ENCODE results near the gene CLMN.

Gene CLMN

GRCh38 chr14:95258156-95258555 lies 61.6 kb downstream of the CLMN start:
- DNase-seq = no peak

- DNase-seq = no peak
These were observed 62.2 kb downstream of the CLMN start for GRCh38 chr14:95257521-95257920.

- no peak for DNase-seq
These were observed 63.0 kb downstream of the CLMN start for GRCh38 chr14:95256776-95257060.

GRCh38 chr14:95256002-95256775 lies 63.5 kb downstream of the CLMN start:
- DNase-seq = no peak

- peak in 1 of 2 donors; percentile 18 for DNase-seq
These were observed 64.2 kb downstream of the CLMN start for GRCh38 chr14:95255487-95255886.

GRCh38 chr14:95255013-95255412 lies 64.7 kb downstream of the CLMN start:
- no peak for DNase-seq

GRCh38 chr14:95254288-95254687 lies 65.4 kb downstream of the CLMN start:
- DNase-seq = no peak

GRCh38 chr14:95253039-95253630 lies 66.6 kb downstream of the CLMN start:
- no peak for DNase-seq

- no peak for DNase-seq
These were observed 67.5 kb downstream of the CLMN start for GRCh38 chr14:95252219-95252618.

GRCh38 chr14:95250936-95251335 lies 68.8 kb downstream of the CLMN start:
- DNase-seq = no peak

- DNase-seq = no peak
These were observed 69.5 kb downstream of the CLMN start for GRCh38 chr14:95250140-95250769.

GRCh38 chr14:95248432-95248831 lies 71.3 kb downstream of the CLMN start:
- DNase-seq = no peak

GRCh38 chr14:95246870-95247269 lies 72.8 kb downstream of the CLMN start:
- no peak for DNase-seq

GRCh38 chr14:95245334-95245733 lies 74.4 kb downstream of the CLMN start:
- DNase-seq = no peak

GRCh38 chr14:95244587-95244986 lies 75.1 kb downstream of the CLMN start:
- DNase-seq = no peak

- no peak for DNase-seq
These were observed 76.8 kb downstream of the CLMN start for GRCh38 chr14:95242870-95243269.

- no peak for DNase-seq
These were observed 78.6 kb downstream of the CLMN start for GRCh38 chr14:95240859-95241813.

GRCh38 chr14:95238487-95239298 lies 81.0 kb downstream of the CLMN start:
- DNase-seq = no peak

- DNase-seq = no peak
These were observed 81.8 kb downstream of the CLMN start for GRCh38 chr14:95237958-95238340.

GRCh38 chr14:95237121-95237957 lies 82.4 kb downstream of the CLMN start:
- no peak for DNase-seq

GRCh38 chr14:95236221-95236620 lies 83.5 kb downstream of the CLMN start:
- no peak for DNase-seq

Data from bone marrow (tissue), 2 donors.